Glutamatergic neuron (in vitro differentiated cells): ENCODE results near the gene IL32. TPM values are rescaled to one million over a fixed set of nuclear protein-coding genes. Genes with fewer than 3 reads are reported as not detected.

Source experiments
- DNase-seq: peaks from one replicate; pipeline ENCODE4 v3.0.0; 2022
- H3K27ac Mint-ChIP-seq: one replicate; pipeline ENCODE4 v1.8.0; 2020; ENCODE audit warnings: mild to moderate bottlenecking, mixed read lengths, inconsistent platforms; ENCODE audit not compliant: unreplicated experiment
- H3K27me3 Mint-ChIP-seq: one replicate; pipeline ENCODE4 v1.8.0; 2020; ENCODE audit warnings: mild to moderate bottlenecking, moderate library complexity, mixed read lengths, inconsistent platforms; ENCODE audit not compliant: unreplicated experiment
- H3K36me3 Mint-ChIP-seq: one replicate; pipeline ENCODE4 v1.8.0; 2020; ENCODE audit warnings: mild to moderate bottlenecking, mixed read lengths, inconsistent platforms; ENCODE audit not compliant: unreplicated experiment
- H3K4me1 Mint-ChIP-seq: one replicate; pipeline ENCODE4 v1.8.0; 2020; ENCODE audit warnings: mild to moderate bottlenecking, low read depth, mixed read lengths, inconsistent platforms; ENCODE audit not compliant: unreplicated experiment
- H3K4me3 Mint-ChIP-seq: one replicate; pipeline ENCODE4 v1.8.0; 2020; ENCODE audit warnings: mild to moderate bottlenecking, mixed read lengths, inconsistent platforms; ENCODE audit not compliant: unreplicated experiment
- H3K9me3 Mint-ChIP-seq: one replicate; pipeline ENCODE4 v1.8.0; 2020; ENCODE audit warnings: mild to moderate bottlenecking, moderate library complexity, mixed read lengths, inconsistent platforms; ENCODE audit not compliant: unreplicated experiment
- CTCF ChIP-seq: fragments of 200-600 bp; sonication (generic); IDR thresholded peaks from one replicate; pipeline ENCODE4 v1.5.0; 2021; ENCODE audit not compliant: partially characterized antibody, unreplicated experiment
- total RNA-seq: library from RNA; stranded (reverse); fragmentation: NEBNext Ultra II Directional; extraction: Animal tissue kit (Norgen Biotek cat#: 25700); gene quantifications from one replicate; pipeline ENCODE4 v1.2.1, GENCODE V29; 2021; ENCODE audit not compliant: unreplicated experiment

Gene IL32
- total RNA-seq, 1 donor from 2014 or later = 1.3 TPM

- Mint-ChIP-seq H3K36me3 (no peaks in the 10 kb centered on the region), H3K27me3 (peaks cover 19% of the 10 kb centered on the region), H3K9me3 (peaks cover 2% of the 10 kb centered on the region), H3K27ac (no peak overlapping the region), H3K4me1 (peaks cover 7% of the 10 kb centered on the region), H3K4me3 (no peak overlapping the region)
- no peak for TF ChIP-seq CTCF
- DNase-seq = no peak
Observed at GRCh38 chr16:3032624-3033023, 32.8 kb upstream of the IL32 start.

GRCh38 chr16:3035289-3035971, 30.0 kb upstream of the IL32 start:
- DNase-seq = no peak
- no peaks in the 10 kb centered on the region for H3K9me3 Mint-ChIP-seq
- H3K4me3 Mint-ChIP-seq = no peak overlapping the region
- no peaks in the 10 kb centered on the region for H3K36me3 Mint-ChIP-seq
- no peak overlapping the region for H3K27ac Mint-ChIP-seq
- peaks cover 5% of the 10 kb centered on the region for H3K4me1 Mint-ChIP-seq
- peaks cover 21% of the 10 kb centered on the region for H3K27me3 Mint-ChIP-seq
- TF ChIP-seq CTCF = no peak

- no peak overlapping the region for H3K27ac Mint-ChIP-seq
- no peaks in the 10 kb centered on the region for H3K9me3 Mint-ChIP-seq
- DNase-seq = no peak
- TF ChIP-seq CTCF = no peak
- H3K27me3 Mint-ChIP-seq = peaks cover 19% of the 10 kb centered on the region
- H3K4me3 Mint-ChIP-seq = no peak overlapping the region
- H3K4me1 Mint-ChIP-seq = peaks cover 5% of the 10 kb centered on the region
- no peaks in the 10 kb centered on the region for H3K36me3 Mint-ChIP-seq
Observed at GRCh38 chr16:3035972-3036725, 29.3 kb upstream of the IL32 start.

GRCh38 chr16:3036726-3037315, 28.6 kb upstream of the IL32 start, which contains the start of gene BICDL2:
Gene BICDL2, minus strand, starts transcription at chr16:3036944. Its CDS starts 1,448 bp downstream, at chr16:3035496.
- Mint-ChIP-seq H3K36me3 (no peaks in the 10 kb centered on the region), H3K9me3 (no peaks in the 10 kb centered on the region), H3K4me3 (no peak within 1 kb of the TSS), H3K27me3 (peaks cover 19% of the 10 kb centered on the region), H3K4me1 (peaks cover 5% of the 10 kb centered on the region), H3K27ac (no peak within 1 kb of the TSS)
- TF ChIP-seq CTCF = no peak
- no peak for DNase-seq
